CD4-positive, alpha-beta T cell treated with Interleukin-17A for 4 hours (primary cell): ENCODE data around the gene OTOR.

Experiments
- DNase-seq: peaks from one replicate; pipeline ENCODE4 v3.0.0-alpha.2; 2020; ENCODE audit warnings: mixed read lengths

OTOR gene, protein sequence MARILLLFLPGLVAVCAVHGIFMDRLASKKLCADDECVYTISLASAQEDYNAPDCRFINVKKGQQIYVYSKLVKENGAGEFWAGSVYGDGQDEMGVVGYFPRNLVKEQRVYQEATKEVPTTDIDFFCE

GRCh38 chr20:16748308-16748900 is at the start of gene OTOR:
Gene OTOR, plus strand, starts transcription at chr20:16748358. Its CDS starts 44 bp downstream, at chr20:16748402.
- no peak for DNase-seq

DNA sequence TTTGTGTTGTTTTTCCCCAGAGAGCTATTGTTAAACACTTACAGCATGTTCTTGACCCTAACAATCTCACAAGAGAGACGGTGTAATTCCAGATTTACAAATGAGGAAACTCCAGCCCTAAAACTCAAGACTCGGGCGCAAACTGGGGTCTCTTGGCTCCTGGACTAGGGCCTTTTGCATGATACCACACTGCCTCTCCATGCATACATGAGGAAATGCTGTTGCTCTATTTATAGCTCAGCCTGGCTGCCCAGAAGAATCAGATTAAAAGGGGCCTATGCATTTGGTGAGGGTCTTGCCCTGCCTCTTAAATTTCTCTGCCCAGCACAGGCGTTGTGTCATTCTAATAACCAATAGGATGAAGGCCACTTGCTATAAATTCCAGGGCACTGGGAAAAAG is 48.9 kb upstream of the OTOR start:
- no peak for DNase-seq

GRCh38 chr20:16701296-16701695 is 46.9 kb upstream of the OTOR start:
- peak; percentile 39 for DNase-seq

- DNase-seq: no peak
Observed at GRCh38 chr20:16703570-16703969, 44.6 kb upstream of the OTOR start.

DNA sequence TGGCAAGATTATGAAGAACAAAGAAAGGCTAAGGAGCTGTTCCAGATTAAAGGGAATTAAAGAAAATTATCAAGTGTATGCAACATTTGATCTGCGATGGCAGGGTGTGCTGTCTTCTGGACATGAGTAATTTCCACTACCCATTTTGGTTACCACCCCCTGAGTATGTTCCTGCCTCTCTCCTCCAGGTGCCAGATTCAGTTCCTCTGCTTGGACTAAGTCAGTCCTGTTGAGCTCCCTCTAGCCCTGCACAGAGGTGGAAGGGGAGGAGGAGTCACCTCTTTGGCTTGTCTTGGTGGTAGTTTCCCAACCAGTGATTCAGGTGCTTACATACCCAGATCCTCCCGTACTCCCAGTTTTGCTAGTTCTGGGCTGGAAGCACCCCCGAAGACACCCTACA is 40.5 kb upstream of the OTOR start:
- DNase-seq: no peak

DNA sequence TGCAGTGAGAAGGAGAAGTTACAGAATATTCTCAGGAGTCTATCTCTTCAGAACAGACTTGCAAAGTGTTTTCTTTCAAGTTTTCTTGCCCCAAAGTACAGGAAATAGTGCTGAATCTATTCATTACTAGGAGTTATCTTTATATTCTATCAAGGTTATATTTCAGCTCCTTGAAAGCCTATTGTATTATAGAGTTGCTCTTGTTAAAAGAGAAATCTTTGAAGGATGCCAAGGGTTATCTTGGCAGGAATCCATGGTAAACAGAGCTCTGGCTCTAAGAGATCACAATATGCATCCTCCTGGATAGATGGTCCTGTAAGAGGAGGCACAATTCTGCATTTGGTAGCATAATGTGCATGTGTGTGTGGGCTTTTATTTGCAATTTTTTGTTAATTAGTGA is 39.6 kb upstream of the OTOR start:
- no peak for DNase-seq

DNA sequence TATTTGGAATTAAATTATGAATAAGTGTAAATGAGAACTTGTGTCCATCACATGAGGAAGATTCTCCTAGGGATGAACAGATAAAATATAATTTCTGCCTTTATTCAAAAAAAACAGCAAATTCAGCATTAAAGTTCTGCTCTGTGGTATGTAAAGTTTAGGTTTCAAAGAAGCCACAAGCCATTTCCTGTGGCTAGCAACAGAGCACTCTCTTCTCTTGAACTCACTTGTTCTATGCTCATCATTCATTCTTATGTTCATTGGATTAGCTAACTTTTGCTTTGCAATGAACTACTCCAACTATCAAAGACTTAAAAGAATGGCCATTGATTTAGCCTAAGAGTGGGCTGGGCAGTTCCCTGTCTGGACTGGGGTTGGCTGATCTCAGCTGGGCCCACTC is 39.1 kb upstream of the OTOR start:
- DNase-seq: no peak

- DNase-seq: no peak
Observed at GRCh38 chr20:16710781-16711180, 37.4 kb upstream of the OTOR start.

DNA sequence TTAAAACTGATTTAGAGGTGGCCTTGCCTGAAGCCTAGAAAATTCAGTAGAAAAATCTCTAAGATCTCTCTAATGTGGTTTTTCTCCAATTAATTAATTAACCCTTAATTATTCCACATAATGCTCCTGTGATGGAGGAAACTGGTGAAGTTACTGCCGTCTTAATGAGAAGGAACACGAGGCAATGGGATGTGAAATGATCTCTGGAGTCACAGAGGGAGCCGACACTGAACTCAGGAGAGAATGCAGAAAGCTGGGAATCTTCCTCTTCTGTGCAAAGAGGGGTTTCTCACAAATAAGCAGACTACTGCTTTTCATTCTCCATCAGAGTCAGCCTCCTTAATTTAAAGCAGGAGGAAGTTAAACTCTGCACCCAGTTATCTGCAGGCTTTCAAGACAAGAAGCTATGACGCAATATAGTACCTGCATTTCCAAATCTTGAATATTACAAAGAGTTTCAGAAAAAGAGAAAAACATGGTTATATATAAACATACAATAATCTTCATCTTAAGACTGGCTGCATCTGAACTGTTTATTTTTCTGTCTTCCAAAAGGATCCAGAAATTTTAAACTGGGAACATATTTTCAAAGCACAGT is 36.4 kb upstream of the OTOR start:
- no peak for DNase-seq

DNA sequence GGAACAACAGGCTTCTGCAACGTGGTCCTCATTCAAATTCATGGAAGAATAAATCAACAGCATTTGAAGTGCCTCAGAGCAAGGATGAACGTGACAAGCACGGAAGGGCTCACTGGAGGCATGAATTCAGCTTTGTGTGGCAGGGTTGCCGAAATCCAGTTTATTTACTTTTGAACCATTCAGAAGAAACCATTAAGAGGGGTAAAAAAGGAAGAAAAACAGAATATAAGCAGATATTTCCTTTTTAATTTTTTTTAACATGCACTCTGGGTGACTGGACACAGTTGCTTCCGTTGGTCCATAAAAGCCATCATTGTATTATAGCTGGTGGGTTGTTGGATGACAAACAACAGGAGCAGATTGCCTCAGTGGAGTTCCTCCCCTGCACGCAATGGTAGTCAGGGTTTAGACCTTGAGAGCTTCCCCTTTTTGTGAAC is 35.6 kb upstream of the OTOR start:
- DNase-seq: no peak

GRCh38 chr20:16713066-16713465 is 35.1 kb upstream of the OTOR start:
- DNase-seq: no peak

- no peak for DNase-seq
Observed at GRCh38 chr20:16714242-16714641, 33.9 kb upstream of the OTOR start.

DNA sequence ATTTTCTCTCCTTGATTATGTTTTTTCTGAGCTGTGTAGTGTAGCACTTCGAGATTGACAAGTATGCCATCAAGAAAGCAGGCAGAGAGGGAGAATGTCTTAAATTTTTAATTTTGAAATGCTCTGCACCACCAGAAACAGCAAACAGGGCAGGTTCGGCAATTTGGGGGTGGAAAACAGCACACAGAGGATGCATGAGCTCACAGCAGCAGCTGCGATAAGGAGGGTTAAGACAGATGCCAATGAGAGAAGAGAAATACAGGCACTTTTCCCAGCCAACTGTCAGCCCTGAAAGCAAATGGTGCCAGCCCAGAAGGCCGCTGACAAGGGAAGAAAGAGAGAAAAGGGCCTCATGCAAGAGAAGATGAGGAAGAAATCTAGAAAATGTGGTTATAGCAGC is 33.4 kb upstream of the OTOR start:
- no peak for DNase-seq

DNA sequence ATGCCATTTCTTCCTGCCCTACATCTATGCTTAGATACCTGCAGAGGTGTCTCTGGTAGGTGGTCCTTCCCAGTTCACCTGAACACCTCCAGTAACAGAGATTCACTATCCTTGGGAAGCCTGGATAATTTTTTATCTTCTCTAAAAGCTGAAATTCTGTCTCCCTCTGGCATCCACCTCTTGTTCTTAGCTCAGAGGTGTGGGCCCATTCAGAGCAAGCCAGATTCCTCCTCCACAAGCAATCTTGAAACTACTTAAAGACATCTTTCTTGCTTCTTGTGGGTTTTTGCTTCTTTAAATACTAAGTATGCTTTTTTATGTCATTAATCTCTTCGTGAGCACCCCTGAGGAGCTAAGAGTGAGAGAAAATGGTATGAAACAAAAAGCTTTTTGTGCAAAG is 28.7 kb upstream of the OTOR start:
- no peak for DNase-seq

- DNase-seq: no peak
Observed at GRCh38 chr20:16729080-16729479, 19.1 kb upstream of the OTOR start.

GRCh38 chr20:16729565-16730460 is 18.3 kb upstream of the OTOR start, which contains the start of gene SNRPB2:
Gene SNRPB2, plus strand, starts transcription at chr20:16730026. Its CDS starts 1,677 bp downstream, at chr20:16731703.
- DNase-seq: peak; percentile 91

DNA sequence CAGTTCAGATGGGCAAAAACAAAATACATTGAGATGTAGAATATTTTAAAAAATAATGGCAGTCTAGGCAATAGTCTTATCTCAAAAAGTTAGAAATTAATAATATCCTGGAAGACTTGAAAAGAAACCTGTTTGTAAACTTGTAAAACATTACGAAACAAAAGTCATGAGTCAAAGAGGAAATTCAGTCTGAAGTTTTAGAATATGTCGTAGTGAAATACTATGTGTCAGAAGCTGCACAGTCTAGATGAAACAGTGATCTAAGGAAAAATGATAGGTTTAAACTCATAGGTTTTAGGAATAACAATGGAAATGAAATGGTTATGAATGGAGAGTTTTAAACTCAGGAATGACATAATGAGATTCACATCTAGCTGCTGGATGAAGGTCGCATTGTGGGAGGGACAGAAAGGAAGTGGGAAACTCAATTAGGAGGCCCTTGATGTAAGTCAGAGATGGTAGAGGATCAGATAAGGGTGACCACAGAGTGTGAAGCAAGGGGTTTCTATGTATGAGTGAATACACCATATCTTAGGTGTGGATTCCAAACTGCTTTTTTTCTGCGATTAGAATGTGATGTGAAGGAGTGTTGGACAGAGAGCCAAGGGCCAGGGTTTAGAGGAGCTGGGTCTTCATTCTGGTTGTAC is 15.5 kb upstream of the OTOR start:
- no peak for DNase-seq

DNA sequence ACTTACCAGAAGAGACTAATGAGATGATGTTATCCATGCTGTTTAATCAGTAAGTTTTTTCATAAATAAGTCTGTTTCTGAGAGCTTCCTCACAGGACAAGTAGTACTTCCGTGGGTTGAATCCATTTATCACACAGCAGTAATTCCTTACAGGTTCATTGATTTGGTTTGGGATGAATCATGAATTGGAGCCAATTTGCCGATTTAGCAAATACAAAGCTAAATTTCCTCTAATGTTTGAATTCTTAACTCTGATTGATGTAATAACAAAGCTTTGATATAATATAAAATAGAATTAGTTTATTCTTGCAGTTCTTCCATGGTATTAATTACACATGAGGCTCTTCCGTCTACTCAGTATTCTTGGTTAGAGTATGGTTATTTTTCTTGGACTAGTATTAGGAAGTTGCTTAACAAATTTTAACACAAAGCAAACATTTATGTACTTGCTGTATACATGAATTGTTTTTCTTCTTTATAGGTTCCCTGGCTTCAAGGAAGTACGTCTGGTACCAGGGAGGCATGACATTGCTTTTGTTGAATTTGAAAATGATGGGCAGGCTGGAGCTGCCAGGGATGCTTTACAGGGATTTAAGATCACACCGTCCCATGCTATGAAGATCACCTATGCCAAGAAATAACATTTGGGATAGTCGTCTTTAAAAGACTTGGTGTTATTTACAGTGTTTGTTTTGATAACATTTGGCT is 7.6 kb upstream of the OTOR start:
- DNase-seq: no peak

DNA sequence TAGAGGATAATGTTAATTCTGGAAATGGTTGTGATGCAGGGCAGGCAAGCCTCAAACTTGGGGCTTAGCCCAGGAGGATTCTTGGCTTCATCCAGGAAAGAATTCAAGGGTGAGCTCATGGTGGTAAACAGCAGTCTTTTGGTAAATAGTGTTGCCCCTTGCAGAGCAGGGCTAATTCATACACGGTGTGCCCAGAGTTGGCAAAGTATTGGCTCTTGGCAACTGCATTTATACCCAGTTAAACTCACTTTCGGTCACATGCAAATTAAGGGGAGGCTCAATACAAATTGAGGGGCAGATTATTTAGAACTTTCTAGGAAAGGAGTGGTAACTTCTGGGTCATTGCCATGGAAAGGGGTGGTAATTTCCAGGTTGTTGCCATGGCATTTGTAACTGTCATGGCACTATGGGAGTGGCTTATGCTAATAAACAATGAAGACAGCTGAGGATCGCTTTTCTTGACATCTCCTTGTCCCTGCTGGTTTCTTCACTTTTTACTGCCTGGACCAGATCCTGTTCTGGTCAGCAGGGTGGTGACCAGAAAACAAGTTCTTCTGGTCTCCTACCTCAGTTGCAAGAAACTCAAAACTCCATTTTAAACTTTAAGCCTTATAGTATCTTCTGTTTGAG is 3.9 kb upstream of the OTOR start:
- DNase-seq: no peak

DNA sequence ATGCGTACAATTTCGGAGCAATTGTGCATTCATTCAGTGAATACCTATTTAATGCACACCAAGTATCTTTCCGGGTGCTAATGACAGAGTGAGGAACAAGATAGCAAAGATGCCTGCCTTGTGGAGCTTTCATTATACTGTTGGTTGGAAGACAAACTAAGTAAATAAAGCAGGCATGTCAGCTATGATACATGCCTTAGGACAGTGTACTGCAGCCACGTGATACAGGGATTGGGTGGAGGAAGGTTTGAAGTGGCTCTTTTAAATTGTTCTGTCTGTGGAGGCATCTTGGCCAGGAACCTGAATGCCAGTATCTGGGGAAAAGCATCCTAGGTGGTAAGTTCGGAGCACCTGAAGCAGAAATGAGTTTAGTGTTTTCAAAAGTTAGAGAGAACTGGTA is 3.0 kb upstream of the OTOR start:
- no peak for DNase-seq

- DNase-seq: no peak
Observed at GRCh38 chr20:16747291-16747811, 807 bp upstream of the OTOR start.

DNA sequence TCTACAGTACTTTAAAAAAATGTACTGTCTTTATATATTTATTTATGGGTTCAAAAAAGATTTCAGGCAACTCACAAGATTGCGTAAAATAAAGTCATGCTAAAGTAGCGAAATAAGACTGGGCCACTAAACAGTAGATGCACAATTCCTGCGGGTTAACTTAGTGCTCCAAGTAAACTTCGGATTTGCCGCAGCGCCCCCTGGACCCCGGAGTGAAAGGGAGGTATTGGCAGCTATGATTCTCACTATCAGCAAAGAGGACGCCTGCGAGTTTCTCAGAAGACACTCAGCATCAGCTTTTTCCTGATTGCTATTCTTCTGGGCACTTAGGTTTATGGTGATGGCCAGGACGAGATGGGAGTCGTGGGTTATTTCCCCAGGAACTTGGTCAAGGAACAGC is 1.4 kb downstream of the OTOR start:
- no peak for DNase-seq
